HG03097 (cell line): ENCODE data around the gene TSPOAP1.

Experiments
- ATAC-seq: cut with Tn5 transposase; IDR thresholded peaks from one replicate; pipeline ENCODE4 v1.9.1; 2021; ENCODE audit not compliant: unreplicated experiment, low FRiP score

TSPOAP1 gene

DNA sequence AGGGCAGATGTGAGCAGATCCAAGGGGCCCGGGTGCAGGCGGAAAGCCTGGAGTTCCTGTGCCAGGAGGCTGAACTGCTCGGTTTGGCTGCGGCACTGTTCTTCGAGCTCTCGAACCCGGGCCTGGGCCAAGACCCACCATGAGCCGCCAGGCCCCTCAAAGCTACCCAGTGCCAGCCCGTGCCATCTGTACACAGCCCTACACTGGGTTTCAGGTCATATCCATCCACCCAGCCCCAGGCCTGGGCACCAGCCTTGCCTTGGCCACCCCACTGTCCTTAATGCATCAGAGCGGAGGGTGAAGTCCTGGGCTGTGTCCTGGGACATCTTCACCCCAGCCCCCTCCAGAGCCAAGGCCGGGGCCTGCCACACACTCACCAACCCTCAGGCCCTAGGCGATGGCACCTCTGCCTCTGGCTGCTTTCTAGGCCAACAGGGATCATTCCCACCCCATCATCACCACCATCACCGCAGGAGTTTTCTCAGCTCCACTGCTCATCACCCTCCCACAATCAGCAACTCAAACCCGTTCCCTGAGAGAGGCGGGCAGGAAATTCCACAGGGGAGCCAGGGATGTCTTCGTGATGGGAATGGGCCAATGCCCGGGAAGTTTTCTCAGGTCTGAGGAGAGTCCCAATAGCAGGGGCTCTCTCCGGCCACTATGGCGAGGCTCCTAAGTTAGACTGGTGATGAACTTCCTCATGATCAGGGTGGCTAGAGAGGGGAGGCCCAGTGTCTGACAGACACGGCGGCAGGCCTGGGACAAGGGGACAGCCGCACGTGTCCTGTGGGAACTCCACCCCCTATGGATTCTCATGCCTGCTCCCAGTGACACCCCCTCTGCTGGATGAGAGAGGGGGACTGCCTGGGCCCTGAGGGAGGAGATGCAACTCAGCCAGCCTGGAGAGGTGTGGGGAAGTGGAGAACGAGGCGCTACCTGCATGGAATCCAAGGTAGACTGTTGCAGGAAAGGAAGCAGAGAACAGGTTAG, 9.1 kb downstream of the TSPOAP1 start:
- no peak for ATAC-seq

DNA sequence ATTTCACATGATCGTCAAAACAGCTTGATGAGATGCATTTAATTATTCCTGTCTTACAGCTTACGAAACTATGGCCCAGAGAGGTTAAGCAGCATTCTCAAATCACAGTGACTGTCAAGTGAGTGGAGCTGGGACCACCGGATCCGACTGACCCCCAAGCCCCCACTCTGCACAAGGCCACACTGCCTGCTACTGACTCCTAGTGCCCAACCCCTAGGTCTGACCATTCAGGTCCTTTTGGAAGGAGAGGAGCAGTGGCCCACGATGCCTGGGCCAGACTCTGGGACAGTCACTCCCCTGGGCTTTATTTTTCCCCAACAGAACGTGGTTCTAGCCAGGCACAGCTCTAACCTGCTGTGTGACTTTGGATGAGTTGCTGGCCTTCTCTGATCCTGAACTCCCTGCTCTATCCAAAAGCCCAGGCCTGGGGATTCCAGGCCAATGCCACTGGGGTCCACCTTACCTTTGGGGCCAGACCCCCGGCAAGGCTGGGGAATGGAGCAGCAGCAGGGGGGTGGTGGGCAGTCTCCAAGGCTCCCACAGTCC, 9.9 kb downstream of the TSPOAP1 start:
- ATAC-seq, result no peak

DNA sequence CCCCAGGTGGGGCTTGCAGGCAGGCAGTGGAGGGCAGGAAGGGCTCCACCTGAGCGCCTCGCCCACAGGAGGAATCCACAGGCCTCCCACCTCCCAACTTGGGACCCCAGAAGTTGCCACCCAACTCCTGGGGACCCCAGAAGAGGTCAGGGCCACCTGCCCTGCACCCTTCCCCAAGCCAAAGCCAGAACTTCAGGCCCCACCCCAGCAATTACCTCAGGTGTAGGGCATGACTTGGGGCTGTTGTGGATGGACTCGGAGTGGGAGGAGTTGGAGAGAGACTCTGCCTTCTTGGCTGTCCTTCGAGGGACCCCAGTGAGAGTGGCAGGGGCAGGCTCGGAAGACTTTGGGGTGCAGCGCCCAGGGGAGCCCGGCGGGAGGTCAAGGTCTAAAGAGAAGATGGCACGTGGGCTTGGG, 10.5 kb downstream of the TSPOAP1 start:
- no peak for ATAC-seq

DNA sequence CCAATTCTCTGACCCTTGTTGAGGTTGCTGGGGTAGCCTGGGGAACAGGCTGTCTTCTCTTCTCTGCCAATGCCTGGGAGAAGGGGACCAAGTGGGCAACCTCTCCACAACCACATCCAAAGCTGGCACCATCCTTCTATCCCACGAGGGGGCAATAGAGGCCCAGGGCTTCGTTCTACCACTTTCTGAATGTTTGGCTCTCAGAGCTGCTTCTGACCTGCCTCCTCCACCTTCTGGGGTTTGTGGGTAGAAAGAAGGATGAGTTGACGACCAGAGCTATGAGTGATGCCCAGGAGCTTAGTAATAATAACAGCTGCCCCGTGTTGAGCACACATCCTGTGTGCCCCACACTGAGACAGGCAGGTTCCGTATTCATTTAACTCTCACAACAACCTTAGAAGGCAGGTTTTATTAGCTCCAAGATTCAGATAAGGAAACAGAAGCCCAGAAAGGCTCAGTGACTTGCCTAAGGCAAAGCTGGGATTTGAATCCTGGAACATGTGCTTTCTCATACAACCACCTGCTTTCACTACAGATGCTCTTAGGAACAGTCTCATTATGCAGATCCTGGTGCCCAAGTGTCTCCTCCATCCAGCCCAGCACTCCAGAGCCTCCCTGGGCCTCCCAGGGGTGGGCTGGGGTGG, 11.1 kb downstream of the TSPOAP1 start:
- no peak for ATAC-seq

DNA sequence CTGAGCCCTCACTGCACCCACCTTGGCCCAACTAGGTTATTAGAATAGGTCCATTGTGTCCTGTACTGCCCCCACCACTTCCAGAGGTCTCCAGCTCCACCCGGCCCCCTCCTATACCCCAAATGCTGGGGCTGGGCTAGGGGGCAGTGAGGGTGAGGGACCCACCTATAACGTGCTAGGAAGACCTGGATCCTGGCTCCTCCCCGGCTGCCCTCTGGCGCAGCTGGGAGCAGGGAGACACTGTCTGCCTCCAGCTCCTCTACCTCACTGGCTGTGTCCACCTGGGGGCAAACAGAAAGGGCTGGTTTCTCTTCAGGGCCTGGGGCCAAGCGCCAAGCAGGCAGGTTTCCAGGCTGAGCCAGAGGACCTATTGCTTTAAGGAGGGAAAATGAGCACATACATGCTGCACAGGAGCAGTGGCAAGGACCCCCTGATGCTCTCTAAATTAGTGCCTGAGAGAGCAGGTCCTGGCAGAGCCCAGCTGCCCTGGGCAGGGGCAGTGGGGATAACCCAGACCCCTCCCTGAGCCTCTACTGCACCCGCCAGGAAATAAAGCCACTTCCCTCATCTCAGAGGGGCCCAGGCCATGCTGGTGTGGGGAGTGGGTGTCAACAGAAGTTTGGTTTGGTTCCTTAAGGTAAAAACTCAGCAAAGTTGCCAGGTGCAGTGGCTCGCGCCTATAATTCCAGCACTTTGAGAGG, 12.2 kb downstream of the TSPOAP1 start:
- ATAC-seq, result no peak

DNA sequence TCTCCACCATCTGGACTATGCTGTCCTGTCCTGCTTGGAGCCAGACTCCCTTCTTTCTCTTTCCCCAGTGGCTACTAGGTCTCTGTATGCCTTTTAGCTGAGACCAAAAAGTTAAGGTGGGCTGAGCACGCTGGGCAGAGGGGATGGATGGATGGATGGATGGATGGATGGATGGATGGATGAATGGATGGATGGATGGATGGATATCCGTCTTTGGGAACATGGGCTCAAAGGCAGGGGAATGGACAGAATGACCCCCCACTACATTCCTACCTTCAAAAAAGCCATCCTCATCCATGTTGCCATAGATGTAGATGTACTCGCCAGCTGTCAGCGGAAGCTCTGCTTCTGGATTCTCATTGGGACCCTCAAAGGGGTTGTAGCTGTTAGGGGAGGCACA, 12.8 kb downstream of the TSPOAP1 start:
- ATAC-seq, result no peak

DNA sequence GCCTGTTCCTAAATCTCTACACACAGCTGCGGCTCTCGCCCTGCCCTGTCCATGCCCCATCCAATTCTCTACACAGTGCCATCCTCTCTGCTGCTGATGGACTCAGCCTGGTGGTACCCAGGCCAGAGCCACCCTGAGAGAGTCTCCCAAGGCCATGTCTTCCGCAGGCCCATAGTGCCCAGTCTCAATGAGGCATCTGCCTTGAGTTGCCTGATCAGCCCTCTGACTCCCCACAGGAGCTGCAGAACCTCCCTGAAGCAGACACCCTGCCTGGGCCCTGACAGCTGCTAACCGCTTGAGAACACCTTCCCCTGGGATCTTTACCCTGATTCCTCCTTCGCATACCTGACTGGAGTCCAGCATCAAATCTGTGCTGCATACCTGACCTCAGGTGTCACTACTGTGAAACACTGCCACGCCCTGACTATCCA, 13.3 kb downstream of the TSPOAP1 start:
- ATAC-seq, result no peak

DNA sequence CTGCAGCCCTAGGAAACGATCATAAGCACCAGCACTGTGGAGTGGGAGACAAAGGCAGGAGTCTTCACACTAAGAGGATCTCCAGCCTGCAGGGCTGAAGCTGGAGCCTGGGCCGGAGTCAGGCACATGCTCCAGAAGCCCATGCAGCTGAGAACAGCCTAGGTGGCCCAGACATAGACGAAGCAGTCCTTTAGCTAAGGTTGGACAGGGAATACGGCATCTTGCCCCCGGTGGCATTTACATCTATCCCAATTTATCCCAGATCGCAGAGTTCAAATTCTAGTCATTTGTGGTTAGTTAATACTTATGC, 13.9 kb downstream of the TSPOAP1 start:
- ATAC-seq, result no peak

DNA sequence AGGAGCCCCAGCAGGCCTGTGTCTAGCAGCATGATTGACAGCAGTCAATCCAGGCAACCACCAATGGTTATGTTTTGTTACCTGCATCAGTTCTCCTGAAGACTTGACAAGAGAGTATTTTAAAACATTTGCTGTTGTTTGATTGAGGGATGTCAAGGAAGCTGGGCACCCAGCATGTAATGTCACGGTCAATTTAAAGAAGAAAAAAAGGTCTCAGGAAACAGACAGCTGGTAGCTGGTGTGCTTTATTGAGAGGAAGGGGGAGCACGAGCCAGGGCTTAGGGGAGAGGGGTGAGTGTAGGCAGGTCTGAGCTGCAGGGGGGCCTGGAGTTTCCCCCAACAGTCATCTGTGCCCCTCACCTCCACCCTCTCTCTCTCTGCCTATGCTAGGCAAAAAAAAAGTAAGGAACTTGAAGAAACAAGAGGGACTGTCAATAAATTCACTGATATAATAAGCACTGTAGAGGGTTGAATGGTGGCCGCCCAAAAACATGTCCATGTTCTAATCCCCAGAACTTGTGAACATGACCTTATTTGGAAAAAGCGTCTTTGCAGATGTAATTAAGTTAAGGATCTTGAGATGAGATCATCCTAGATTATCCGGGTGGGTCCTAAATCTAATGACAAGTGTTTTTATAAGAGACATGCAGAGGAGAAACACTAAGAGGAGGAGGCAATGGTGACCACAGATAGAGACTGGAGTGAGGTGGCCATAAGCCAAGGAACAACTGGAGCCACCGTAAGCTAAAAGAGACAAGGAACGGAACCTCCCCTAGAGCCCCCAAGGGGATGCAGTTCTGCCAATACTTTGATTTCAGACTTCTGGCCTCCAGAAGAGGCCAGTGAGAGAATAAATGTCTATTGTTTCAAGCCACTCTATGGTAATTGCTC, 14.5 kb downstream of the TSPOAP1 start:
- ATAC-seq, result no peak

DNA sequence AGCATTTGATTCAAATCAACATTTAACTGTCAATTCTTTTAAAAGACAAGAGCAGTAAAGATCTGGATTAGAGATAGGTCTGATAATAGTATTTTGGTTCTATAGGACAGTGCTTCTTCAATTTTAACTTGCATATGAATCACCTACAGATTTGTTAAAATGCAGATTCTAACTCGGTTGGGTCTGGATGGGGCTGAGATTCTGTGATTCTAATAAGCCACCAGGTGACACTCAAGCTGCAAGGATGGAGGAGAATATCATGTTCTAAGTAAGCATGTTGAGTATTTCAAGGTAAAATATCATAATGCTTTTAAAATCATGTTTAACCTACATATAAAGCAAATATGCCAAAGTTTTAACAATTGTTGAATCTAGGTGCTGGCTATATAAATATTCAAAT, 15.8 kb downstream of the TSPOAP1 start:
- ATAC-seq, result no peak

DNA sequence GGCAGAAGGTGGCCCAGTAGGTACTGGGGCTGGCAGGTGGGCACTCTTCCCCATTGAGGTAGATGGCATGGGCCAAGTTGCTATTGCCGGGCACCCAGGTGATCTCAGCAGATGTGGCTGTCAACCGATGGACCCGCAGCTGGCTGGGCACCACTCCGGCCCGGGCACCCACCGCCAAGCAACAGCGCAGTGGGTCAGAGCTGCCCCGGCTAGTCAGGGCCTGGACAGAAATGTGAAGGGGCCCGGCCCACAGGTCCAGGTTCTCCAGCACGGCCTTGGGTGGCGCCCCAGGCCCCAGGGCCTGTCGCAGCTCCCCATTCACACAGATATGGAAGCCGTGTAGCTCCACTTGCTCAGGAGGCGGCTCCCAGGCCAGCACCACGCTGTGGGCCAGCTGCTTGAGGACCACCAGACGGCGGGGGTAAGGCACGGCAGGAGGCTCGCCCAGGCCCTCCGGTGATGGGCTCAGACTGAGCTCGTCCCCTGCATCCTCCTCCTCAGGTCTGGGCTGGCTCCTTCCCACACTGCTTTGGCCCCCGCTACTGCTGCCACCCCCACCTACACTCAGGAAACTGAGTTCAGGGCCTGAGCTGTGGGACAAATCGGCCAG, 16.5 kb downstream of the TSPOAP1 start:
- ATAC-seq, result no peak

DNA sequence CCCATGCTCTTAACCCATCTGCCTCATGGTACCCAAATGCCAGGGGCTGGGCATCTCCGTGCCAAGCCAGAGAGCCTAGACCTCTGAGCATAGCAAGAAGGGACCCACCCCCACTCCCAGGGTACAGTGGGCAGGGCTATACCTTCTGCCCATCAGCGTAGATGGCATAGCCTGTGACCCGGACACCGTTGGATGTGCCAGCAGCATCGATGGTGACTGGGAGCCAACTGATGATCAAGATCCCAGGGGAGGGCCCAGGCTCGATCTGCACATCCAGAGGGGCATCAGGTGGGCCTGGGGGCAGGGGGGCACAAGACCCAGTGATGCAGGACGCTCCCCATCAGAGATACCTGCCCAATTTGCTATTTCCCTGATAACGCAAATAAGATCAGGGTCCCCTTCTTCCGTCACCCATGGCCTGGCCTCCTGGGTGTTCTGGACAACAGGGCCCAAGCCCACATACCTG, 17.1 kb downstream of the TSPOAP1 start:
- no peak for ATAC-seq

DNA sequence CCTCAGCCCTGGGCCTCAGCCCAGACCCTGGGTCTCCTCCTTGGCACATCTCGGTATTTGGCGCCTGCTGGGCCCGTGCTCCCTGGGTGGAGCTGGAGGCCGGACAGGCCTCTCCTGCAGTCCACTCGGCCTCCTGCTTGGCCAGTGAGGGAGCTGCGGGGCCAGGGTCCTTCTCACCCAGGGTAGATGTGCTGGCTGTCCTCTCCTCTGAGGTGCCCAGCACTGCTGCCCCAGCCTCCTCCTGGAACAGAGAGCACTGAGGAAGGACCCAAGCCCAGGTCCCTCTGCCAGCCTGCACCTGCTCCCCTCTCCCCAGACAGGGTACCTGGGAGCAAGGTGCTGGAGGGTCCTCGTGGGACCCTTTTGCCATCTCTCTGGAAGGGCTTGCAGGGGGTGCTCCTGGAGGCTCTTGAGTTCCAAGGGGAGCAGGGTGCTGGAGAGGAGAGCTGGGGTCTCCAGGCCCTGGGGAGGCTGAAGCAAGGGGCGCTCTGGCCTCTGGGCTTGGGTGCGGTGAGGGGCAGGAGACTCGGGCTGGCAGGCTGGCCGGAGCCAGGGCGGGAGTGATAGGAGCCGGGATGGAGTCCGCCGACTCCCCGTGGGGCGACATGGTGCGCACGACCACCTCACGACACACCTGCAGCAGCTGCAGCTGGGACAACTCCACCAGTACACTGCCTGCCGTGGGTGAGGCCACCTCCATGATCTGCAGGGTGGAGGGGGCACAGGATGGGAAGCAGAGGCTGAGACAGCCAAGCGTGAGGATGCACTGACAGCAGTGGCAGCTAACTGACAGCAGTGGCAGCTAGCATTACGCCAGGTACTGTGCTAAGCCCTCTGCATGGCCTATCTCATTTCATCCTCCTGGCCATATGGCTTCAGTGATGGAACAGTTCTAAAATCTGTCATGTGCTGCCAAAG, 17.8 kb downstream of the TSPOAP1 start:
- no peak for ATAC-seq

DNA sequence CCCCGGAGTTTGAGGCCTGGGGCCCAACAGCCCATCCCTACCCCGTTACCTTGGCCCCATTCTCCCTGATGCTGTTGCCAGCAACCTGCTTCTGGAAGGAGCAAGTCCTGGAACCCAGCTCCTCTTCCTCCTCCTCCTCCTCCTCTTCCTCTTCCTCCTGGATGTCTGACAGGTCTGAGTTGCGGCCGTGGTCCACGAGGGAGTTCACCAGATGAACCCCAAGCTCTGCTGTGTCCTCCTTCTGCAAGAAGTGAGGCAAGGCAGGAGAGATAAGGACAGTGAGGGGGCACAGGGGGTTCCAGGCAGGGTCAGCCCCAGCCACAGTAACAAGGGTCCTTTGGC, 18.7 kb downstream of the TSPOAP1 start:
- ATAC-seq, result no peak

DNA sequence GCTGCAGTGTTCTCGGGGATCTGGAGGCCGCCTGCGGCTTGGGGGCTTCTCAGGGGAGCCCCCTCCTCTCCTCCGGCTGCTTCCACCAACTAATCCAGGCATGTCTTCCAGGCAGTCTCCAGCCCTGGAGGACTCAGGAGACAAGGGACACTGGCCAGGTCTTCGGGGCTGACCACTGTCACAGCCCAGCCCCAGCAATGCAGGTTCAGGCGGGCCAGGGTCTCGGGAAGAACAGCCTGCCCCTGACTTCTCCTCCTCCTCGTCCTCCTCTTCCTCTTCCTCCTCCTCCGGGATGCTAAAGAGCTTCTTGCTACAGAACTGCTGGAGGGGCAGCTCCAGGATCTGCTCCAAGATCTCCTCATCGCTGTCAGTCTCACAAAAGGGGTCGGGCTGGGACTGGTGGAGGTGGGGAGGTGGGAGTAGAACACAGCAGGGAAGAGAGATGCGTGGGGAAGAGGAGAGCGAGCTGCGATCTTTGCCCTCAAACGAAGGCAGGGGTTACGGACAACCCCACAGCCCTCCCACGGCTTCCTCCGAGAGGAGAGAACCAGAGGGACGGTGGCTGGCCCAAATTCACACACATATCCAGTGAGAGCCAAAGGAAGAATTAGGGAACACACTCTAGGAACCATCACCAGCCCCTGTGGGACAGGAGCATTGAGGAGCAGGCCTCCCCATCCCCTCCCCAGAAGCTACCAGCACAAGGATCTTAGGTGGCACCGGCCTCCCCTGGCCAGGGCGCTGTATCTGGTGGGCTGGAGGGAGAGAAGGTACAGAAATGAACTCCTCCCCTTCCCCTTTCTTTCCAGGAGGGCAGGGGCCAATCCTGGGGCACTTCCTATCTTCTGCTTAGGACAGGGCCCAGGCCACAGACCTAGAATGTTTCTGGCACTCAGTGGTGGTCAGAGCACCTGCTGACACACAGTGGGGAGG, 19.3 kb downstream of the TSPOAP1 start:
- ATAC-seq, result no peak

DNA sequence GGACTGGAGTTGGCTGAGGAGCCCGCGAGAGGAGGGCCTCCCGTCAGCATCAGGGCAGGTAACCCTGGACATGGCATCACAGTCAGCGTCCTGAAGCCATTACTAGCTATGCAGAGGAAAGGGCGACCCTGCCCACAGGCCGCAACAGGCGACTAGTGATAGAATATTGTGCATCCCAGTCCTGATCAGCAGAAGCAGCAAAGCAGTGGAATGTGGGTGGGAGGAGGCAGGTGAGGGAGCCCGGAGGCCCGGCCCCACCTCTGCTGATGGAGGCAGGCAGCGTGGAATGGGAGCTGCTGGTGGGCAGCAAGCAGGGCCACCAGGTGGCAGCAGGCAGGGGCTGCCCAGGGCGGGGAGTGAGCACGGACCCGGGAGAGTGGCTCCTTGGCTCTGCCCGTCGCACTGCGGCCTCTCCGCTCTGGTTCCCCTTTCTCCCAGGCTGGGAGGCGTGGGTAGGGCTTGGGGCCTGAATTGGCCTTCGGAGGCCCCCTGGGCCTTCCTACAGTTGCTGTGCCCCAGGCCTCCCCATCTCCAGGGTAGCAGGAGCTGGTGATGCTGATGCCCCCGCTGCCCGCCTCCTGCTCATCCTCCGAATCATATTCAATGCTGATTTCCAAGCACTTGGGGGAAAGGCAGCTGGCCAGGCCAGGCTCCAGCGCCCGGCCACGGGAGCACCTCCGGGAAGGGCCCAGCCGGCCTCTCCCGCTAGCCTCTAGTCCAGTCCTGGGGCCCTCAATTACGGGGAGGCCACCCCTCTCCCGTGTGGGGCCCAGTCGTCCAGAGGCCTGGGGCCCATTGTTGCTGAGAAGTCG, 20.2 kb downstream of the TSPOAP1 start:
- no peak for ATAC-seq
